Liver (tissue), 9 donors: ENCODE results near the gene PPP2R5A. TPM values are rescaled to one million over a fixed set of nuclear protein-coding genes. Genes with fewer than 3 reads are reported as not detected.
"Not testable (repeated sequence)": the region's sequence is repeated elsewhere in the genome, so short reads cannot be mapped to it uniquely, and the experiment has no call there.

Experiments used
- DNase-seq: peaks from one replicate; pipeline ENCODE4 v3.0.0-alpha.2; 2017; ENCODE audit warnings: low spot score
- H3K27ac ChIP-seq, 2 donors: one replicate each; pipeline ENCODE4 v1.7.0; 2013; ENCODE audit warnings: inconsistent platforms in 2 of 2, low read length in 2 of 2, control low read depth in 1 of 2, low read depth in 1 of 2, mild to moderate bottlenecking in 1 of 2
- H3K27me3 ChIP-seq, 4 donors: one replicate each; pipeline versions ENCODE4 v1.6.1 to v1.7.0; 2013; ENCODE audit warnings: low read length in 3 of 4, inconsistent platforms in 1 of 4, mild to moderate bottlenecking in 1 of 4, moderate library complexity in 1 of 4; ENCODE audit not compliant: control insufficient read depth in 4 of 4, insufficient read depth in 4 of 4
- H3K36me3 ChIP-seq, 4 donors: one replicate each; pipeline versions ENCODE4 v1.6.1 to v1.7.0; 2013; ENCODE audit warnings: low read length in 3 of 4, mild to moderate bottlenecking in 3 of 4, low read depth in 1 of 4, moderate library complexity in 1 of 4; ENCODE audit not compliant: control insufficient read depth in 4 of 4, insufficient read depth in 3 of 4
- H3K4me1 ChIP-seq, 4 donors: one replicate each; pipeline versions ENCODE4 v1.6.1 to v1.7.0; 2013; ENCODE audit warnings: low read length in 3 of 4, mild to moderate bottlenecking in 3 of 4, moderate library complexity in 1 of 4; ENCODE audit not compliant: control insufficient read depth in 4 of 4, insufficient read depth in 4 of 4
- H3K4me3 ChIP-seq, 3 donors: one replicate each; pipeline versions ENCODE4 v1.6.1 to v1.7.0; 2013; ENCODE audit warnings: low read length in 3 of 3, control low read depth in 1 of 3, low read depth in 1 of 3, mild to moderate bottlenecking in 1 of 3
- H3K9ac ChIP-seq, 2 donors: one replicate each; pipeline ENCODE4 v1.7.0; 2013; ENCODE audit warnings: low read length in 2 of 2, mild to moderate bottlenecking in 2 of 2, moderate library complexity in 2 of 2, control low read depth in 1 of 2, low read depth in 1 of 2
- H3K9me3 ChIP-seq, 4 donors: one replicate each; pipeline versions ENCODE4 v1.6.1 to v1.7.0; 2013; ENCODE audit warnings: low read length in 3 of 4; ENCODE audit not compliant: control insufficient read depth in 4 of 4
- CTCF ChIP-seq: fragments of 150-350 bp; IDR thresholded peaks from 2 replicates; pipeline ENCODE4 v1.5.1; 2017; ENCODE audit warnings: improper control_type of control experiment, low read depth, low read length; ENCODE audit not compliant: missing input control
- EGR1 ChIP-seq, 2 donors: IDR thresholded peaks; 2 replicates each; pipeline ENCODE4 v1.6.1; 2016 to 2018; ENCODE audit warnings: antibody characterized with exemption in 2 of 2, low read depth in 2 of 2
- FOXA1 ChIP-seq: IDR thresholded peaks from 2 replicates; pipeline ENCODE4 v1.6.1; 2016; ENCODE audit warnings: antibody characterized with exemption
- FOXA2 ChIP-seq: IDR thresholded peaks from 2 replicates; pipeline ENCODE4 v1.6.1; 2016; ENCODE audit warnings: antibody characterized with exemption
- GABPA ChIP-seq, 2 donors: IDR thresholded peaks in 1 of 2; conservative IDR thresholded peaks in 1 of 2; 2 replicates each; pipeline ENCODE4 v1.6.1; 2016; ENCODE audit warnings: antibody characterized with exemption in 2 of 2, mild to moderate bottlenecking in 1 of 2, moderate library complexity in 1 of 2
- HNF4A ChIP-seq, 2 donors: conservative IDR thresholded peaks; 2 replicates each; pipeline ENCODE4 v1.6.1; 2016; ENCODE audit warnings: antibody characterized with exemption in 2 of 2, mild to moderate bottlenecking in 2 of 2
- MAX ChIP-seq: IDR thresholded peaks from 2 replicates; pipeline ENCODE4 v1.6.1; 2016; ENCODE audit warnings: antibody characterized with exemption
- NR2F2 ChIP-seq: IDR thresholded peaks from 2 replicates; pipeline ENCODE4 v1.6.1; 2016; ENCODE audit warnings: antibody characterized with exemption
- REST ChIP-seq: IDR thresholded peaks from 2 replicates; pipeline ENCODE4 v1.6.1; 2016; ENCODE audit warnings: antibody characterized with exemption, mild to moderate bottlenecking
- RXRA ChIP-seq, 2 donors: IDR thresholded peaks; 2 replicates each; pipeline ENCODE4 v1.6.1; 2017 to 2018; ENCODE audit warnings: antibody characterized with exemption in 2 of 2, mild to moderate bottlenecking in 1 of 2
- SP1 ChIP-seq: IDR thresholded peaks from 2 replicates; pipeline ENCODE4 v1.6.1; 2018; ENCODE audit warnings: antibody characterized with exemption, mild to moderate bottlenecking
- TAF1 ChIP-seq: conservative IDR thresholded peaks from 2 replicates; pipeline ENCODE4 v1.6.1; 2016; ENCODE audit warnings: antibody characterized with exemption, mild to moderate bottlenecking
- YY1 ChIP-seq: IDR thresholded peaks from 2 replicates; pipeline ENCODE4 v1.6.1; 2016; ENCODE audit warnings: antibody characterized with exemption, mild to moderate bottlenecking
- ZBTB33 ChIP-seq: IDR thresholded peaks from 2 replicates; pipeline ENCODE4 v1.6.1; 2016; ENCODE audit warnings: antibody characterized with exemption
- WGBS: extraction: QIAGEN DNeasy Blood & Tissue Kit; methylation state at CpG from one replicate; pipeline ENCODE4 v1.1.7; 2013; 5-methylcytosine and 5-hydroxymethylcytosine counted together
- polyA plus RNA-seq, 2 donors: library from polyadenylated mRNA; stranded (reverse) in 1 of 2; unstranded in 1 of 2; fragments of 200-250 nt in 1 of 2; fragments of >200 nt in 1 of 2; fragmentation: Nextera tagmentation in 1 of 2; extraction: Ambion mirVana in 1 of 2; gene quantifications; one replicate each; pipeline versions ENCODE4 v1.2.1 to v1.2.3, GENCODE V29; 2013 to 2015
- total RNA-seq, 2 donors: library from RNA; depleted of rRNA; stranded (reverse); fragments of >200 nt; gene quantifications; one replicate each; pipeline ENCODE4 v1.2.3, GENCODE V29; 2014
- donor health status: healthy.
- donor health status: healthy.
- donor health status: healthy.
- donor health status: healthy.
- donor health status: healthy.

PPP2R5A gene
- total and polyA plus RNA-seq, 4 donors = 22.9 to 40.7 (median 28.5) TPM

- no peak overlapping the region for H3K9ac ChIP-seq
- H3K4me1 ChIP-seq = peaks cover 0 to 10% (median 4%) of the 10 kb centered on the region in 4 donors
- no peaks in the 10 kb centered on the region for H3K9me3 ChIP-seq
- no peak for TF ChIP-seq MAX
- TF ChIP-seq GABPA (IDR thresholded peaks at IDR 0.05 in 1 of 2, conservative IDR thresholded peaks at IDR 0.05 in 1 of 2) = no peak
- TF ChIP-seq HNF4A (conservative IDR thresholded peaks at IDR 0.05) = no peak
- no peak for TF ChIP-seq TAF1
- TF ChIP-seq EGR1 (IDR thresholded peaks at IDR 0.05; ENCODE audit: low read depth in 2 of 2) = no peak
- no peak for TF ChIP-seq ZBTB33
- TF ChIP-seq YY1 = no peak
- TF ChIP-seq REST = no peak
- no peak for TF ChIP-seq CTCF
- no peak for TF ChIP-seq FOXA1
- no peak for TF ChIP-seq NR2F2
- TF ChIP-seq FOXA2 = no peak
- TF ChIP-seq RXRA (IDR thresholded peaks at IDR 0.05) = no peak
- no peak for TF ChIP-seq SP1
- peaks cover 0 to 2% (median 0%) of the 10 kb centered on the region in 4 donors for H3K36me3 ChIP-seq
- no peak for DNase-seq
- no peak overlapping the region for H3K27ac ChIP-seq
- no peaks in the 10 kb centered on the region for H3K27me3 ChIP-seq
- H3K4me3 ChIP-seq = no peak overlapping the region
These were observed 20.1 kb downstream of the PPP2R5A start for GRCh38 chr1:212305342-212305741.

GRCh38 chr1:212305984-212306452, 20.8 kb downstream of the PPP2R5A start:
- H3K9ac ChIP-seq, H3K36me3 ChIP-seq, H3K27me3 ChIP-seq, DNase-seq, H3K27ac ChIP-seq, H3K9me3 ChIP-seq, H3K4me1 ChIP-seq, H3K4me3 ChIP-seq: not testable (repeated sequence)
- 91% methylated on average over 7 of the region's 7 CpGs for WGBS
